22Rv1 (cell line): ENCODE data around the gene ACAP2.

Experiments
- ZFX ChIP-seq: fragments of 450-650 bp; IDR thresholded peaks from 2 replicates; pipeline ENCODE4 v1.6.1; 2017; ENCODE audit warnings: antibody characterized with exemption, borderline replicate concordance
- TF ChIP-seq, protein P1 (sequence below): fragments of 450-650 bp; IDR thresholded peaks from 2 replicates; pipeline ENCODE4 v1.5.1; 2017; ENCODE audit warnings: mild to moderate bottlenecking

DNA sequence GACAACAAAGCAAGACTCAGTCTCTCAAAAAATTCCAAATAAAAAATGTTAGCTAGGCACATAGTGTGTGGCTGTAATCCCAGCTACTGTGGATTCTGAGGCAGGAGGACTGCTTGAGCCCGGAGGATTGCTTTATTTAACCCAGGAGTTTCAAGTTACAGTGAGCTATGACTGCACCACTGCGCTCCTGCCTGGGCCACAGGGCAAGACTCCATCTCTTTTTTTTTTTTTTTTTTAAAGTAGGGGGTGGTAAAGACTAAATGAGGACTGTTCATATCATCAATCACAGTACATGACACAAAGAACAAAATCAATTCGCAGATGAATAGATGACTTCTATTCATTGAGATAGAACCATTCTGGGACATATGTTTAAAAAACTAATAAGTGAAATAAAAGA lies 48.1 kb downstream of the ACAP2 start:
- TF ChIP-seq, protein P1, sequence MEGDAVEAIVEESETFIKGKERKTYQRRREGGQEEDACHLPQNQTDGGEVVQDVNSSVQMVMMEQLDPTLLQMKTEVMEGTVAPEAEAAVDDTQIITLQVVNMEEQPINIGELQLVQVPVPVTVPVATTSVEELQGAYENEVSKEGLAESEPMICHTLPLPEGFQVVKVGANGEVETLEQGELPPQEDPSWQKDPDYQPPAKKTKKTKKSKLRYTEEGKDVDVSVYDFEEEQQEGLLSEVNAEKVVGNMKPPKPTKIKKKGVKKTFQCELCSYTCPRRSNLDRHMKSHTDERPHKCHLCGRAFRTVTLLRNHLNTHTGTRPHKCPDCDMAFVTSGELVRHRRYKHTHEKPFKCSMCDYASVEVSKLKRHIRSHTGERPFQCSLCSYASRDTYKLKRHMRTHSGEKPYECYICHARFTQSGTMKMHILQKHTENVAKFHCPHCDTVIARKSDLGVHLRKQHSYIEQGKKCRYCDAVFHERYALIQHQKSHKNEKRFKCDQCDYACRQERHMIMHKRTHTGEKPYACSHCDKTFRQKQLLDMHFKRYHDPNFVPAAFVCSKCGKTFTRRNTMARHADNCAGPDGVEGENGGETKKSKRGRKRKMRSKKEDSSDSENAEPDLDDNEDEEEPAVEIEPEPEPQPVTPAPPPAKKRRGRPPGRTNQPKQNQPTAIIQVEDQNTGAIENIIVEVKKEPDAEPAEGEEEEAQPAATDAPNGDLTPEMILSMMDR: no peak
- no peak for TF ChIP-seq ZFX
